SK-N-DZ (cell line): ENCODE data around the gene PRCD.
"Not testable (repeated sequence)": the region's sequence is repeated elsewhere in the genome, so short reads cannot be mapped to it uniquely, and the experiment has no call there.

Experiments used
- DNase-seq: peaks from one replicate; pipeline ENCODE4 v3.0.0-alpha.2; 2015; ENCODE audit warnings: low spot score

Gene PRCD

GRCh38 chr17:76504117-76504516 lies 35.7 kb upstream of the PRCD start:
- DNase-seq, result no peak

DNA sequence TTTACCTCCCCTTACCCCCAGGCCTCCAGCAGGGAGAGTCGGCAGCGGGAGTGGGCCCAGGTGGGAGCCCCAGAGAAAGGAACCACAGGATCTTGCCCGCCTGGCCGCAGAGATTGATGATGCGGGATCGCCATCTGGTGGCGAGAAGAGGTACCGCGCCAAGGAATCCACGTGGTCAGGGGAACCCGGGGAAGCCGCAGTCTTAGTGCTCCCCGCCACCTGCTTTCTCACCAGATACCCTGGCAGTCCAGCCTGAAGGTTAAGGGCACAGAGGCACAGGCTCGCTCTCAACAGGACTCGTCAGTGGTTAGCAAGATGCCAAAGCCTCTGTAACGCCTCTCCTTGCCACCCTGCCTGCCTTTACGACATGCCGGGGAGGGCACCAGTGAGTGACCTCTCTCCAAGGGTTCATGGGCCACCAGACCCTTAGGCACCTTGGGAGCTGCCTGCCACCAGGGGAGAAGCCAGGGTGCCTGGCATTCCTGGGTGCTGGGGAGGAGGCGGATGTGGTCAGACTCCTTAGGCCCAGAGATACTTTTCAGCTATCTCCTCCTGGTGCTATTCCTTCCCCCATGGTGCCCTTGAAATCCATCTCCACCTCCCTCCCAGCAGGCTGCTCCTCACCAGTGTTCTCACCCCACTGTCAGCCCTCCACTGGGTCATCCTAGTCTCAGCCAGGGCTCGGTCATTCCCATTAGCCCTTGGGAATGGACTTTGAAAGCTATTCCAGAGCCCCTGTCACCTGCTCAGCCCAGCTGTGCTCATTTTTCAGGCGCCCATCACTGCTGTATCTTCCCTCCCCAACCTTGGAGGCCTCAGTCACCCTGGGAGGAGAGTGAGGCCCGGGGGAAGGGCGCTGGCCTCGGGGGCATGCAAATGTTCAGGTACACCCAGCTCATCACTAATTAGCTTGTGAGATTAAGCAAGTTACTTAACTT lies 33.2 kb upstream of the PRCD start:
- DNase-seq, result peak; percentile 78

DNA sequence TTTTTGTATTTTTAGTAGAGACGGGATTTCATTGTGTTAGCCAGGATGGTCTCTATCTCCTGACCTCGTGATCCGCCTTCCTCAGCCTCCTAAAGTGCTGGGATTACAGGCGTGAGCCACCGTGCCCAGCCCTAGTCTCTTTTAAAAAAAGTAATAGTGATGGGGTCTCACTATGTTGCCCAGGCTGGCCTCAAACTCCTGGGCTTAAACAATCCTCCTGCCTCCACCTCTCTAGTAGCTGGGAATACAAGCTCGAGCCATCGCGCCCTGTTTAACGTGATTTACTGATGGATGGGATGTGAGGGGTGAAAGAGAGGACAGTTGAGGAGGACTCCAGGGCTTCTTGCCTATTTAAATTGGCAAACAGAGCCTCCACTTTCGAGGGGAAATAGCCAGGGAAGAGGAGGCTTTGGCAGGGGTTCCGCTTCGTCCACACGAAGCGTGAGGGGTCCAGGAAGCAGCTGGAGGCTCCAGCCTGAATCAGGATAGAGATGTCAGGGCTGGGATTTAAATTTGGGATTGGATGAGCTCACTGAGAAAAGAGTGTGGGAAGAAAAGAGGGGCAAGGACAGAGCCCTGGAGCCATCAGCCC lies 31.3 kb upstream of the PRCD start:
- not testable (repeated sequence) for DNase-seq

DNA sequence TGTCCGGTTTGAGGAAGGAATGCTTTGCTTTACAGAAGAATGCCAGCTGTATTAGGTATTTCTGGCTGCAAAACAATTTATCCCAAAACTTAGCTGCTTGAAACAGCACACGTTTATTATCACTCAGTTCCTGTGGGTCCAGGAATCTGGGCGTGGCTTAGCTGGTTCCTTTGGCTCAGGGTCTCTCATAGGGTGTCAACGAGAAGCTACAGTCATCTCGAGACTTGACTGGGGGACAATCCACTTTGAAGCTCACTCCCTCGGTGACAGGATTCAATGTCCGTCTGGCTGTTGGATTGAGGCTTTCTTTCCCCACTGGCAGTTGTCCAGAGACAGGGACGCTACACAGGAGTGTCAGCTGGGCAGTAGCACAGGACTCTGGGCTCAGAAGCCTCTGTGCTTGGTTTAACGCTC lies 29.0 kb upstream of the PRCD start:
- no peak for DNase-seq

GRCh38 chr17:76511668-76512365 lies 28.0 kb upstream of the PRCD start:
- DNase-seq, result no peak

DNA sequence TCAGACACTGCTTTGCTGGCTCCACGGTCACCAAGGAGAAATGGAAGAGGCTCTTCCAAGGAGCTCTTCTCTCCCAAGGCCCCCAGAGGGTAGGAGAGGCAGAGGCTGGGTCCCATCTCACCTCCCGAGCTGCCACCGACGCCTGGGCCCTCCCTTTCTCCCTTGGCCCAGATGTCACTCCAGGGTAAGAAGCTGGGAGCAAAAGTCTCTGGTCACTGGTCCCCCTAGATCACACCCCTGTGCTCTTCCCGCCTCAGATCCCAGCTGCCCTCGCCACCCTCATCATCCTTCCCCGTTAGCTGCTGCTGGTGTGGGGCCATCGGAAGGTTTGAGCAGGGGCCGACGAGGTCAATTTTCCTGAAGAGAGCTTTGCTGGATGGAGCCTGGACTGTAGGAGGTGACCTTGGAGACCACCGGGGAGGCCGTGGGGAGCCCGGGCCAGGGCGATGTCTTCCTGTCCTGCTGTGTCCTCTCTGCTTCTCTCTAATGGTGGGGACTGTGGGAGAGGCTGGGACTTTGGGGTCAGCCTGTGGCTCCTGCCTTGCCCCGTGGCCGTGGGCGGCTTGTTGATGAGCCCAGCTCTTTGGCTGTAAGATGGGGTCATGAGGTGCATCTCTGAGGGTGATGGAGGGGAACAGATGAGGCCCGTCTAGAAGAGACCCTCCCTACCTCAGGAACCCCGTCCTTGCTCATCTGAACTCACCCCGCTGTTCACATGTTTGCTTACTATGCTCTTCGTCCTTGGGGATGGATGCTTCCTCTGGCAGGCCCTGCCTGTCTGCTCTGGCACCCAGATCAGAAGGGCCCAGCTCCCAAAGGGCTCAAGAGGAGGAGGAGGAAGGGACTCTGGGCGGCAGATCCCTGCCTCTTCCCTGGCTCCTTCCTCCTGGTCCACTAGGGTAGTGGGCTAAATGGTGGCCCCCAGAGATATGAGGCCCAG lies 27.2 kb upstream of the PRCD start:
- DNase-seq, result no peak

DNA sequence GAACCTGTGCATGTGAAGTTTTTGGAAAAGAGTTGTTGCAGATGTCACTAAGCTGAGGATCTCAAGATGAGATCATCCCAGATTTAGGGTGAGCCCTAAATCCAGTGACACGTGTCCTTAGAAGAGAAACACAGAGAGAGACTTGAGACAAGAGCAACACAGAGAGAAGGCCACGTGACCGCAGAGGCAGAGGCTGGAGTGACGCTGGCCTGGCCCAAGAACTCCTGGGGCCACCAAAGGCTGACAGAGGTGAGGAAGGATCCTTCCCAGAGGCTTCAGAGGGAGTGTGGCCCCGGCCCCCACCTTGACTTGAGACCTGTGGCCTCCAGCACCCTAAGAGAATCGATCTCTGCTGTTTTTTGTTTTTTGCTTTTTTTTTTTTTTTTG lies 26.5 kb upstream of the PRCD start:
- DNase-seq, result no peak

- DNase-seq, result not testable (repeated sequence)
These were observed 25.5 kb upstream of the PRCD start for GRCh38 chr17:76514355-76514754.

- DNase-seq, result no peak
These were observed 24.4 kb upstream of the PRCD start for GRCh38 chr17:76515274-76515949.

GRCh38 chr17:76517638-76518038 lies 22.2 kb upstream of the PRCD start:
- DNase-seq, result no peak

GRCh38 chr17:76519048-76519966 lies 20.5 kb upstream of the PRCD start:
- DNase-seq, result no peak

DNA sequence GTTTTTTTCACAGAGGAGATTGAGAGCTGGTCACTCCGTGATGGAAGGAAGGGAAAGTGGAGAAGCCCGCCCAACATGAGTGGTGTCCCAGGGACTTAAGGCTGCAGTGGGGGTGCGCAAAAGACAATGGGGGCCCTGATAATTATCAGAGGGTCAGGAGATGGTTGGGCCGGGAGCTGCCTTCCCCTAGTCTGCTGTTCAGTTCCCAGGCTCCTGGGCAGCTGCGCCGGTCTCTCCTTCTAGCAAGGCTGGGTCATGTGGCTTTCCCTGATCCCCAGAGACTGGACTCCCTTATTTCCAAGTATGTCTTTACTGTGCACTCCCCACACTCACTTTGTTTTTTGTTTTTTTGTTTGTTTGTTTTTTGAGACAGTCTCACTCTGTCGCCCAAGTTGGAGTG lies 18.6 kb upstream of the PRCD start:
- DNase-seq, result no peak

GRCh38 chr17:76521683-76522082 lies 18.2 kb upstream of the PRCD start:
- not testable (repeated sequence) for DNase-seq

DNA sequence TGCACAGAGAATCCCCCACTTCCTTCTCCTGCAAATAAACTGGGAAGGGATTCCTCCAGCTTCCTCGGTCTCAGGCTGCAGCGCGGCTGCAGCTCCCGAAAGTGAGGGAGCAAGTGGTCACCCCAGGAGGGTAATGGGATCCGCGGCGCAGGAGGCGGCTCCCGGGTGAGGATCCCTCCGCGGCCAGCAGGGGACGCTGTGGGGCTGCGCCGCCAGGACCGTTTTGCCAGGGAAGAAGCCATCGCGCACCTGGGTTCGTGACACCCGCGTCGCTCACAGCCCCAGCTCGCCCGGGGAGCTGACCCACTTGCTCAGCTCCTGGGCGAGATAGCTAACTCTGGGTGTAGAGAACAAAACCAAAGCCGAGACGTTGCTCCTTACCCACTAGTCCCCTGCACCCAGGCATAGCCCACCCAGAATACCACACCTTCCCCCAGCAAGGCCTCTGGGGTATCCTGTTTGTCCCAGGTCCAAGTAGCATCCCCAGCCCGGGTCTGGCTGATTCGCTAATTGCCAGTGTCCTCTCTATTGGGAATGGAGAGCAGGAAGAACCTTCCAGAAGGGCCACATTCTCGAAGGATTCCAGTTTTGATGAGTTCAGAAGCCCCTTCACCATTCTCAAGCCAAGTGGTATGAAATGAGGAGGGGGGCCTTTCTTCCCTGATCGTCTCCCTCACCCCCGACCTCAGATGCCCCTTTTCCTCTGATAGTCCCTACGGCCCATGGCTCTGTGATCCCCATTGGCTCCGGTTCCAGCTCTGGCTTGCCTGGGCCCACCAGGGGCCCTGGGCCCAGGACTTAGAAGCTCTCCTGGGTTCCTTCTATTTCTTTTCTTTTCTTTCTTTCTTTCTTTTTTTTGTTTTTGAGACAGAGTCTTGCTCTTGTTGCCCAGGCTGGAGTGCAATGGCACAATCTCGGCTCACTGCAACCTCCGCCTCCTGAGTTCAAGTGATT lies 16.5 kb upstream of the PRCD start:
- peak; percentile 69 for DNase-seq

DNA sequence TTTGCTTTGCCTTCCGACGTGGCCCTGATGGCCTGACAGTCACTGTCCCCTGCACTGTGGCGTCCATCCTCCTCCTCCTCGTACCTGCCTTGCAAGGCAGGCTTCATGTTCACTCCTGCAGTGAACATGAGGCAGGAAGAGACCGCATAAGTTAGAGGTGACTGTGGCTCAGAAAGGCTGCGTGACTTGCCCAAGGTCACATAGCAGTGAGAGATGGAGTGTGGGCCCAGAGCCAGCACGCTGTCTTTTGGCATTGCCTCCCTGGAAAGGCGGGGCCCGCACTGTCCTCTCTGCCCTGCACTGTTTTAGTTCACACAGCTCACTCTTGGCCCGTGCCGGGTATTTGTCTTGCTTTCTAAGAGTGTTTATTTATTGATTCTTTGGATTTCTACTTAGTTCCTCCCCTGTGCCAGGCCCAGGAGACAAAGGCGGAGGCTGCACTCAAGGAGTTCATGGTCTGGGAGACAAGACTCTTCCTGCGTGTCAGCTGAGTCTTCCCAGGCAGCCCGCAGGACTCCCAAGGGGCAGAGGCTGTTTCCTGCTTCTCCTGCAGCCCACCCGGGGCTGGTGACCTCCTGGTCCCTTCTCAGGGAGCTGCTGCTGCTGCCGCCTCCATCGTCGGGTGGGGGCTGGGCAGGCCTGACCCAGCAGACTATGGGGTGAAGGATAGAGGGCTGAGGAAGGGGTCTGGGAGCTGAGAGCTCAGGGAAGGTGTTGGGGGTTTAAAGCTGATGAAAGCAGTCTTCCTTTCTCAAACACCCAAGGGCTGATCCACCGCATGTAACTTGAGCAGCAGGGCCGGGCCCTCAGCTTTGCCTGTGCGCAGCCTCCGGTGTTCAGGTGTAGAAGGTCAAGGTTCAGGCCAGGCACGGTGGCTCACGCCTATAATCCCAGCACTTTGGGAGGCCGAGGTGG lies 15.0 kb upstream of the PRCD start:
- DNase-seq, result peak; percentile 88

DNA sequence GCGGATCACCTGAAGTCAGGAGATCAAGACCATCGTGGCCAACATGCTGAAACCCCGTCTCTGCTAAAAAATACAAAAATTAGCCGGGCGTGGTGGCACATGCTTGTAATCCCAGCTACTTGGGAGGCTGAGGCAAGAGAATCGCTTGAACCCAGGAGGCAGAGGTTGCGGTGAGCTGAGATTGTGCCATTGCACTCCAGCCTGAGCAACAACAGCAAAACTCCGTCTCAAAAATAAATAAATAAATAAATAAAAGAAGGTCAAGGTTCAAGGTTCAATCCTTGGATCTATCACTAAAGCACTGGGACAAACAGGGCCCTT lies 14.4 kb upstream of the PRCD start:
- DNase-seq, result not testable (repeated sequence)

DNA sequence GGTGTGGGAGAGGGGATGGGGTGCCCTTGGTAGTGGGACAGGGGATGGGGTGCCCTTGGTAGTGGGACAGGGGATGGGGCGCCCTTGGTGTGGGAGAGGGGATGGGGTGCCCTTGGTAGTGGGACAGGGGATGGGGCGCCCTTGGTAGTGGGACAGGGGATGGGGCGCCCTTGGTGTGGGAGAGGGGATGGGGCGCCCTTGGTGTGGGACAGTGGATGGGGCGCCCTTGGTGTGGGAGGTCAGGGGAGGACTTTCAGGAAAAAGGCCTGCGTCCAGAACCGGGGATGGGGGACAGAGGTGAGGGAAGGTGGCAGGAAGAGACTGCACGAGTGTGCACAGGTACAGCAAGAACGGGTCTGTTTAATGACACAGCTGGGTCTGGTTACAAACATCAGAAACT lies 12.8 kb upstream of the PRCD start:
- DNase-seq, result not testable (repeated sequence)
